ENCODE results near the gene CATSPERE.

CATSPERE gene

DNA sequence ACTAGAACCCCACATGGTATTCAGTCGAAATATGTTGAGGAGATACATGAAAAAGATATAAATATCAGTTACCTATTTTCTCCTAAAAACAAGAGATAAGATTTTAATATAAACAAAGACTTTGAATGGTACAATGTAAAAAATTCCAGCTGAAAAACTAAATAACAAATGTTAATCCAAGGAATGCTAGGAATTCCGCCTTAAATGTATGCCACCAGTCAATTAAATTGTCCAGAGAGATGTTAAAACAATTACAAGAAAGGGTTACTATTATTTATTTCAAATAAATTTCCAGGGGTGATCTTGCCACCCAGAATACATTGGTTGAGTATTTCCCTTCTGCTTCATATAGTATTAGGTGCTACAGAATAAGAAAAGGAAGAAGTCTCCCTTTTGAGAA, 13.5 kb upstream of the CATSPERE start:
- DNase-seq (ENCODE audit: low spot score) = no peak
- H3K27ac ChIP-seq = no peak overlapping the region
- no peak for TF ChIP-seq CTCF (conservative IDR thresholded peaks at IDR 0.05; ENCODE audit: low read depth)
- CTCF ChIA-PET = no interaction called here
- POLR2A ChIA-PET (ENCODE audit: low non-redundant PET) = no interaction called here

- H3K27ac ChIP-seq = no peak overlapping the region
- ChIA-PET CTCF (interaction anchor here (0.6 kb wide), 1 partner anchor 989 kb away, joined by 3 read pairs; no protein-coding TSS in a partner anchor), POLR2A (ENCODE audit: low non-redundant PET) (no interaction called here)
- no peak for DNase-seq (ENCODE audit: low spot score)
- no peak for TF ChIP-seq CTCF (conservative IDR thresholded peaks at IDR 0.05; ENCODE audit: low read depth)
These were observed 12.6 kb upstream of the CATSPERE start for GRCh38 chr1:244448279-244449036.

DNA sequence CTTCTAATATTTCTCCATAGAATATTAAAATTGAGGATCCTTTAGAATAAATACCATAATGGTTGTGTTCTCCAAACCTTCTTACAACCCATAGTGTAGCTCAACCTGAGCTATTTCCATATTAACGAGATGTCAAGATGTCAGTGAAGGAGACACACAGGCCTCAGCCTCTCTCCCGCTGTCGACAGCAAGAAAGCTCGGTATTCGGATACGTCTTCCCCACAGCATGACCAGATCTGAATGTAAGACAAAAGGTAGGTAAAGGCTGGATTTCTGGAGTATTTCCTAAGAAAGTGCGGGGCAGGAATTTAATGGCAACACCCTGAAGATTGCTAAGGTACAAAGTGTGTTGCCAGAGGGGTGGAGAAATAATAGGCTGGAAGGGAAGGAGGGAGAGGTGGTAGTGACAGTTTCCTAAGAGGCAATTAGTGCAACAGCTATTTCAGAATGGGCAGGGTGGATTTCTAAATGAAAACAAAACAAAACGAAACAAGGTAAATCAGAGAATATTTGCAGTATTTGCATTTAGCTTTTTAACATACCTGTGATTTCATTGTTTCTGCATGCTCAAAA, 11.1 kb upstream of the CATSPERE start:
- no peak for TF ChIP-seq CTCF (conservative IDR thresholded peaks at IDR 0.05; ENCODE audit: low read depth)
- H3K27ac ChIP-seq = no peak overlapping the region
- CTCF ChIA-PET = interaction anchor here (0.6 kb wide), 2 partner anchors 88 to 1154 kb away, joined by 3 read pairs; no protein-coding TSS in a partner anchor

GRCh38 chr1:244450597-244451538, 10.2 kb upstream of the CATSPERE start:
- no peak for TF ChIP-seq CTCF (conservative IDR thresholded peaks at IDR 0.05; ENCODE audit: low read depth)
- POLR2A ChIA-PET (ENCODE audit: low non-redundant PET) = no interaction called here
- peak; percentile 43 for DNase-seq (ENCODE audit: low spot score)

More for the DNA sequence above, 11.1 kb upstream of the CATSPERE start:
- no peak for DNase-seq (ENCODE audit: low spot score)
- POLR2A ChIA-PET (ENCODE audit: low non-redundant PET) = no interaction called here

GRCh38 chr1:244451539-244451950, 9.5 kb upstream of the CATSPERE start, which contains the start of gene ADSS2:
TSS of gene ADSS2 (minus strand) at chr1:244451909. CDS start at chr1:244451817, 92 bp downstream.
- ChIA-PET POLR2A (ENCODE audit: low non-redundant PET) (no interaction called here), CTCF (interaction anchor here (0.6 to 0.7 kb wide), 3 partner anchors 10 to 43 kb away, joined by 3 to 6 read pairs (median 3); no protein-coding TSS in a partner anchor)
- TF ChIP-seq CTCF (conservative IDR thresholded peaks at IDR 0.05; ENCODE audit: low read depth) = no peak
- DNase-seq (ENCODE audit: low spot score) = no peak
- peak within 1 kb of the TSS; percentile 96 for H3K27ac ChIP-seq

More at GRCh38 chr1:244450597-244451538, 10.2 kb upstream of the CATSPERE start:
- CTCF ChIA-PET = interaction anchor here (0.6 to 0.7 kb wide), 4 partner anchors 10 to 89 kb away, joined by 3 to 6 read pairs (median 3); no protein-coding TSS in a partner anchor
- H3K27ac ChIP-seq = peak overlapping the region; percentile 96

Data from RWPE1 (cell line).